HepG2 (cell line): ENCODE results near the gene VPS18. TPM values are rescaled to one million over a fixed set of nuclear protein-coding genes. Genes with fewer than 3 reads are reported as not detected.
A peak's percentile ranks its signal among the peaks of the same experiment; 100 is the strongest.

ENCODE experiments used
- ATAC-seq: fragments of 200-7000 bp; cut with Tn5 transposase; 3 replicates; pipeline ENCODE4 v1.9.1; 2020; ENCODE audit warnings: mild to moderate bottlenecking, moderate library complexity
- BruUV-seq: library from RNA; stranded (reverse); fragments of 400-500 nt; replicated peaks from 2 replicates; lab custom pipeline; 2021; lab: Mats Ljungman, UMichigan
- CTCF ChIA-PET: fragments of 300-600 bp; formaldehyde crosslinking; extraction: SDS; loops from one replicate; lab custom pipeline; 2021; ENCODE audit warnings: low total read pairs, inconsistent platforms, low intra/inter-chr PET ratio; lab: Yijun Ruan, JAX
- POLR2A ChIA-PET: fragments of 350-600 bp; sonication (Branson Sonifier 250); formaldehyde crosslinking; loops from one replicate; lab custom pipeline; 2020; ENCODE audit warnings: antibody characterized with exemption, inconsistent platforms; lab: Yijun Ruan, JAX
- DNase-seq: peaks from one replicate; pipeline ENCODE4 v3.0.0-alpha.2; 2015; ENCODE audit warnings: low spot score
- FAIRE-seq: peaks from 3 replicates; lab custom pipeline; 2011; peaks lifted over from hg19 to GRCh38; lab: Jason Lieb, UNC
- H2AFZ ChIP-seq: one replicate; pipeline ENCODE4 v1.6.1; 2011; ENCODE audit warnings: low read length, inconsistent platforms
- H3K27ac ChIP-seq: fragments of 300-600 bp; 3 replicates; pipeline ENCODE4 v1.8.0; 2011; ENCODE audit warnings: mixed run types, mild to moderate bottlenecking, mixed read lengths, low read length, inconsistent platforms; ENCODE audit not compliant: insufficient read depth; ENCODE audit errors: extremely low read length
- H3K27me3 ChIP-seq, 2 experiments: fragments of 200-600 bp in 1 of 2; 2 replicates in 1 of 2; 3 replicates in 1 of 2; pipeline versions ENCODE4 v1.6.0 to v1.8.0; 2011; ENCODE audit warnings: low read length in 2 of 2, mild to moderate bottlenecking in 2 of 2, moderate library complexity in 2 of 2, inconsistent platforms in 1 of 2; ENCODE audit not compliant: insufficient read depth in 2 of 2, control insufficient read depth in 1 of 2
- H3K36me3 ChIP-seq, 2 experiments: fragments of 200-600 bp in 1 of 2; replicated peaks in 1 of 2; 2 replicates in 1 of 2; 3 replicates in 1 of 2; pipeline versions ENCODE4 v1.5.1 to v1.8.0; 2011; ENCODE audit warnings: low read length in 2 of 2, inconsistent platforms in 1 of 2; ENCODE audit not compliant: insufficient read depth in 2 of 2, control insufficient read depth in 1 of 2
- H3K4me1 ChIP-seq: 2 replicates; pipeline ENCODE4 v1.5.1; 2012; ENCODE audit warnings: low read length, inconsistent platforms; ENCODE audit not compliant: insufficient read depth
- H3K4me2 ChIP-seq: 2 replicates; pipeline ENCODE4 v1.6.0; 2011; ENCODE audit warnings: low read depth, low read length, inconsistent platforms
- H3K4me3 ChIP-seq, 3 experiments: fragments of 200-600 bp in 1 of 3; sonication (generic), shearing (Covaris generic) in 1 of 3; replicated peaks in 1 of 3; 2 replicates each; pipeline ENCODE4 v1.5.1; 2011 to 2016; ENCODE audit warnings: low read length in 3 of 3, inconsistent platforms in 2 of 3, low read depth in 2 of 3, mild to moderate bottlenecking in 2 of 3, control low read depth in 1 of 3, mixed read lengths in 1 of 3; ENCODE audit not compliant: insufficient read depth in 1 of 3
- H3K79me2 ChIP-seq: one replicate; pipeline ENCODE4 v1.6.1; 2011; ENCODE audit warnings: low read length, inconsistent platforms; ENCODE audit not compliant: insufficient read depth
- H3K9ac ChIP-seq: 2 replicates; pipeline ENCODE4 v1.6.0; 2011; ENCODE audit warnings: mild to moderate bottlenecking, low read depth, low read length, inconsistent platforms; ENCODE audit not compliant: insufficient read depth
- H3K9me3 ChIP-seq: 2 replicates; pipeline ENCODE4 v1.5.1; 2012; ENCODE audit warnings: mild to moderate bottlenecking, low read length
- H4K20me1 ChIP-seq: 2 replicates; pipeline ENCODE4 v1.6.0; 2011; ENCODE audit warnings: inconsistent platforms, mild to moderate bottlenecking, low read length, moderate library complexity; ENCODE audit not compliant: insufficient read depth
- BCL6 ChIP-seq: IDR thresholded peaks from 2 replicates; pipeline ENCODE4 v1.6.1; 2016; ENCODE audit warnings: missing genetic modification reagents, missing compliant biosample characterization
- EEA1 ChIP-seq: sonication (generic); formaldehyde crosslinking; IDR thresholded peaks from 2 replicates; pipeline ENCODE4 v1.5.1; 2020; ENCODE audit warnings: mild to moderate bottlenecking, missing genetic modification reagents, borderline replicate concordance
- GATAD1 ChIP-seq: IDR thresholded peaks from 2 replicates; pipeline ENCODE4 v1.6.1; 2016; ENCODE audit warnings: missing genetic modification reagents, missing compliant biosample characterization
- GPN1 ChIP-seq: sonication (generic); formaldehyde crosslinking; IDR thresholded peaks from 2 replicates; pipeline ENCODE4 v1.5.1; 2020; ENCODE audit warnings: missing genetic modification reagents, borderline replicate concordance
- SALL2 ChIP-seq: sonication (generic); formaldehyde crosslinking; IDR thresholded peaks from 2 replicates; pipeline ENCODE4 v1.8.1; 2023; ENCODE audit warnings: mild to moderate bottlenecking, missing genetic modification reagents, inconsistent platforms
- SIN3A ChIP-seq: IDR thresholded peaks from 2 replicates; pipeline ENCODE4 v1.6.1; 2011; ENCODE audit warnings: low read depth, mild to moderate bottlenecking, control low read depth, low read length, borderline replicate concordance
- SP1 ChIP-seq, 2 experiments: fragments of 450-650 bp in 1 of 2; sonication (generic) in 1 of 2; formaldehyde crosslinking in 1 of 2; IDR thresholded peaks; 2 replicates each; pipeline versions ENCODE4 v1.4.0 to v1.6.1; 2016 to 2020; ENCODE audit warnings: missing genetic modification reagents in 1 of 2
- SP2 ChIP-seq: sonication (generic); formaldehyde crosslinking; IDR thresholded peaks from 2 replicates; pipeline ENCODE4 v1.5.1; 2020; ENCODE audit warnings: mild to moderate bottlenecking, missing genetic modification reagents
- TP53 ChIP-seq: sonication (generic); formaldehyde crosslinking; conservative IDR thresholded peaks from 2 replicates; pipeline ENCODE4 v1.4.0; 2020; ENCODE audit warnings: missing genetic modification reagents
- ZC3H4 ChIP-seq: sonication (generic); formaldehyde crosslinking; IDR thresholded peaks from 2 replicates; pipeline ENCODE4 v1.4.0; 2020; ENCODE audit warnings: missing genetic modification reagents, borderline replicate concordance
- ZNF10 ChIP-seq: sonication (generic); formaldehyde crosslinking; IDR thresholded peaks from 2 replicates; pipeline ENCODE4 v1.4.0; 2020; ENCODE audit warnings: mild to moderate bottlenecking, low read depth, missing genetic modification reagents, borderline replicate concordance
- ZNF260 ChIP-seq: sonication (generic); formaldehyde crosslinking; IDR thresholded peaks from 2 replicates; pipeline ENCODE4 v1.4.0; 2020; ENCODE audit warnings: missing genetic modification reagents, low read depth, mild to moderate bottlenecking, borderline replicate concordance
- ZNF329 ChIP-seq: sonication (generic); formaldehyde crosslinking; IDR thresholded peaks from 2 replicates; pipeline ENCODE4 v1.9.0; 2021; ENCODE audit warnings: low read depth, mild to moderate bottlenecking, missing genetic modification reagents
- ZNF549 ChIP-seq: sonication (generic); formaldehyde crosslinking; IDR thresholded peaks from 2 replicates; pipeline ENCODE4 v1.5.0; 2020; ENCODE audit warnings: missing genetic modification reagents
- WGBS: methylation state at CpG from one replicate; pipeline ENCODE4 v1.1.6; 2017; ENCODE audit warnings: low lambda C conversion rate; 5-methylcytosine and 5-hydroxymethylcytosine counted together
- in situ Hi-C: cut with HindIII; loops from 2 replicates; pipeline ENCODE4 v1.10.0; 2017; ENCODE audit warnings: low pct_unique_long_range_greater_than_20kb; ENCODE audit not compliant: extremely low pct_ligation_motif_present
- intact Hi-C: fragments of 100-400 bp; cut with micrococcal nuclease; formaldehyde crosslinking; loops from one replicate; pipeline ENCODE4 v1.10.0; 2022; ENCODE audit not compliant: unreplicated experiment
- polyA plus RNA-seq, 8 experiments: library from polyadenylated mRNA; depleted of rRNA in 3 of 8; stranded (reverse) in 7 of 8; unstranded in 1 of 8; fragments of >200 nt; fragmentation: Illumina TruSeq in 4 of 8; extraction: Trizol in 4 of 8; gene quantifications; 2 replicates each; pipeline versions ENCODE4 v1.2.1 to v1.2.3, GENCODE V29; 2011 to 2016; ENCODE audit warnings: low read depth in 4 of 8, missing spikeins in 1 of 8, mixed read lengths in 1 of 8; ENCODE audit not compliant: insufficient read depth in 1 of 8
- total RNA-seq, 5 experiments: library from RNA; depleted of rRNA; stranded (reverse); fragments of >200 nt; fragmentation: Illumina TruSeq; extraction: Trizol; gene quantifications; 2 replicates each; pipeline ENCODE4 v1.2.3, GENCODE V29; 2016; ENCODE audit warnings: low read depth in 1 of 5
- TF ChIP-seq, protein P1 (sequence below): sonication (generic); formaldehyde crosslinking; IDR thresholded peaks from 2 replicates; pipeline ENCODE4 v1.8.0; 2022; ENCODE audit warnings: mild to moderate bottlenecking, missing genetic modification reagents, borderline replicate concordance
- TF ChIP-seq, protein P2 (sequence below): sonication (generic); formaldehyde crosslinking; IDR thresholded peaks from 2 replicates; pipeline ENCODE4 v1.8.1; 2023; ENCODE audit warnings: mild to moderate bottlenecking, moderate library complexity, missing genetic modification reagents

The VPS18 gene
- total and polyA plus RNA-seq, 2 of the 13 experiments (the other 11 are each of a cell fraction or from before 2014, with no cell fraction given): 5.8 to 17.0 TPM

DNA sequence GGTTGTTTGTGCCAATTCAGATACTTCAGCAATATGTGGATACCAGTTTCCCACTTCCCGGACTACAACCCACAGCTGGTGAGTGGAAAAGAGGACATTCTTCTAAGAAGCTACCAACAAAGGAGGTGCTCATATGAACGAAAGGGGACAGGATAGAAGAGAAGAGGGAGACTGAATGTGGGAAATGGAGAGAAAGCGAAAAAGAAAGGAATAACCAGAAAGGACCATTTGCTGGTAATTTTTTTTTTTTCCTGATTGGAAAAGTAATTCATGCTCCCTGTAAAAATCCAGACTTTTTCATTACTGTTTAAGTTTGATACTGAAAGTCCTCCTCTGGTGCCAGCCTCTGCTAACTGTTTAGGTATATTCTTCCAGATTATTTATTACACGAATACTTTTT is 57.5 kb downstream of the VPS18 start (continued):
- TF ChIP-seq ZNF10 (CRISPR knock-in tag) (no peak), ZNF329 (CRISPR knock-in tag) (no peak), SP1 (IDR thresholded peaks at IDR 0.05) (no peak), SP1 (CRISPR knock-in tag; IDR thresholded peaks at IDR 0.05) (no peak)
- TF ChIP-seq, protein P1, sequence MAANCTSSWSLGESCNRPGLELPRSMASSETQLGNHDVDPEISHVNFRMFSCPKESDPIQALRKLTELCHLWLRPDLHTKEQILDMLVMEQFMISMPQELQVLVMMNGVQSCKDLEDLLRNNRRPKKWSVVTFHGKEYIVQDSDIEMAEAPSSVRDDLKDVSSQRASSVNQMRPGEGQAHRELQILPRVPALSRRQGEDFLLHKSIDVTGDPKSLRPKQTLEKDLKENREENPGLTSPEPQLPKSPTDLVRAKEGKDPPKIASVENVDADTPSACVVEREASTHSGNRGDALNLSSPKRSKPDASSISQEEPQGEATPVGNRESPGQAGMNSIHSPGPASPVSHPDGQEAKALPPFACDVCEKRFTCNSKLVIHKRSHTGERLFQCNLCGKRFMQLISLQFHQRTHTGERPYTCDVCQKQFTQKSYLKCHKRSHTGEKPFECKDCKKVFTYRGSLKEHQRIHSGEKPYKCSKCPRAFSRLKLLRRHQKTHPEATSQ (CRISPR knock-in tag): no peak

DNA sequence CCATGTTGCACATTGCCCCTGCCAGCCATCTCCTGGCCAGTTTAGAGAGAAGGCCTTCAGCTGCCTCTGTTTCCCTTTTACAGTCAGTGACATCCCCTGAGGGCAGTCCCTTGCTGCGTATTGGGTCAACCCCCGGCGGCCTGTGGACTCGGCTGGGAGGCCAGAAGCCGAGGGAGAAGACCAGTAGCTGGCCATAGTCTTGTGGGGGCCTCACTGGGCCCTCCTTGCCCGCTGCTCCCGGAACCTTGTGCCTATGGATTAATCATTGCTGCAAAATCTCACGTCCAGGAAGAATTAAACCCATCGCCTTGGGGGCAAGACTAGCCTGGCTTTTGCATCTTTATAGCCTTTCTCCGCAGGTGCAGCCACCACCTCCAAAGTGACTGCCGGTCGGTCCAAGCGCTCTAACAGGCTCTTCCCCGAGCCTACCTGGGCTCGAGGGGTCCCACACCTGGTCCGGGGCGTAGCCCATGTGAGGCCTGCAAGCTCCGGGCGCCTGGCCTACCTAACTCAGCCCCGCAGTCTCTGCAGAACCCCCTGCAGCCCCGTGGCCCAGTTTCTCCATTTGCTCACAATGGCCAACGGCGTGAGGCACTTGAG is 58.2 kb downstream of the VPS18 start:
- H3K27ac ChIP-seq: no peak overlapping the region
- no peak overlapping the region for H3K9ac ChIP-seq
- in situ Hi-C loops: no loop called here
- H3K4me1 ChIP-seq: peaks cover 20% of the 10 kb centered on the region
- DNase-seq (no peak), ATAC-seq (no peak), FAIRE-seq (no peak)
- ChIA-PET POLR2A (no interaction called here), CTCF (no interaction called here)
- H3K79me2 ChIP-seq: no peaks in the 10 kb centered on the region
- H2AFZ ChIP-seq: no peak overlapping the region
- intact Hi-C loops: no loop called here
- H3K36me3 ChIP-seq: no peaks in the 10 kb centered on the region
- 61% methylated on average over 17 of the region's 23 CpGs for WGBS
- peak overlapping the region in 2 of 3 experiments; percentile 2 to 43; a peak in 2 of 6 replicates for H3K4me3 ChIP-seq
- H3K9me3 ChIP-seq: no peaks in the 10 kb centered on the region
- no TSS peak for BruUV-seq
- no peaks in the 10 kb centered on the region for H4K20me1 ChIP-seq
- H3K4me2 ChIP-seq: peak overlapping the region; percentile 45
- peaks cover 11 to 39% of the 10 kb centered on the region in 2 experiments; a peak in 4 of 5 replicates for H3K27me3 ChIP-seq
- TF ChIP-seq EEA1 (CRISPR knock-in tag) (no peak), TP53 (CRISPR knock-in tag) (no peak), ZC3H4 (no peak), GPN1 (CRISPR knock-in tag) (no peak), SP2 (CRISPR knock-in tag) (no peak), GATAD1 (CRISPR knock-in tag) (no peak), SALL2 (CRISPR knock-in tag) (no peak), SIN3A (no peak), BCL6 (no peak), ZNF549 (CRISPR knock-in tag) (no peak), ZNF260 (CRISPR knock-in tag) (no peak)
- TF ChIP-seq, protein P2, sequence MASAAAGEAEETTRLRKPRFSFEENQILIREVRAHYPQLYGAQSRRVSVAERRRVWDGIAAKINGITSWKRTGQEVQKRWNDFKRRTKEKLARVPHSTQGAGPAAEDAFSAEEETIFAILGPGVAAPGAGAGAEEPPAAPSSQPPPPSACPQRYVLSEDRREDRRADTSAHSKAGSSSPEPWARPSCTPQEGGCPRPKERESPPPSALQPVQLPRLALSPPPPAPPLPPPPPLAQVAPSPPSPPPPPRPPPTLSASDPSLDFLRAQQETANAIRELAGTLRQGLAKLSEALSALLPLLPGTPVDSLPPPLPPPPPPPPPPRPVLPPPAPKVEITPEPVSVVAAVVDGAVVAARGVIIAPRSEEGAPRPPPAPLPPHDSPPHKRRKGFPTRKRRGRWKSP (CRISPR knock-in tag): no peak
